ENCODE data around the gene CNPY2.

CNPY2 gene

GRCh38 chr12:56315622-56316473, at the start of gene CNPY2:
CNPY2 (minus strand) TSS chr12:56315988; CDS start chr12:56315217, 771 bp downstream.
- TF ChIP-seq EGR1 (IDR thresholded peaks at IDR 0.05) (no peak; the same call in 1 of the 2 replicates), RAD21 (IDR thresholded peaks at IDR 0.05; ENCODE audit: low read depth) (peak; percentile 55; the same call in 1 of the 2 replicates), CEBPB (IDR thresholded peaks at IDR 0.05) (peak; percentile 19; the same call in 1 of the 2 replicates), FOXM1 (IDR thresholded peaks at IDR 0.05; ENCODE audit: borderline replicate concordance, low read depth) (no peak), ZBTB7A (IDR thresholded peaks at IDR 0.05; ENCODE audit: low read depth) (peak; percentile 61; the same call in 1 of the 2 replicates), TEAD4 (IDR thresholded peaks at IDR 0.05) (0 out of 2 replicates have a peak, but pooled peaks have one; percentile 14), MAX (IDR thresholded peaks at IDR 0.05) (peak; percentile 90), CREB1 (IDR thresholded peaks at IDR 0.05; ENCODE audit: low read depth) (peak; percentile 42; the same call in 1 of the 2 replicates), TCF12 (IDR thresholded peaks at IDR 0.05; ENCODE audit: low read depth) (0 out of 2 replicates have a peak, but pooled peaks have one; percentile 60), REST (IDR thresholded peaks at IDR 0.05; ENCODE audit: low read depth) (no peak), YY1 (IDR thresholded peaks at IDR 0.05; ENCODE audit: low read depth) (peak; percentile 87), NFIC (IDR thresholded peaks at IDR 0.05) (no peak), EP300 (IDR thresholded peaks at IDR 0.05; ENCODE audit: borderline replicate concordance) (peak; percentile 45; the same call in 1 of the 2 replicates), TAF1 (IDR thresholded peaks at IDR 0.05; ENCODE audit: low read depth) (peak; percentile 91)
- TF ChIP-seq, protein P1, sequence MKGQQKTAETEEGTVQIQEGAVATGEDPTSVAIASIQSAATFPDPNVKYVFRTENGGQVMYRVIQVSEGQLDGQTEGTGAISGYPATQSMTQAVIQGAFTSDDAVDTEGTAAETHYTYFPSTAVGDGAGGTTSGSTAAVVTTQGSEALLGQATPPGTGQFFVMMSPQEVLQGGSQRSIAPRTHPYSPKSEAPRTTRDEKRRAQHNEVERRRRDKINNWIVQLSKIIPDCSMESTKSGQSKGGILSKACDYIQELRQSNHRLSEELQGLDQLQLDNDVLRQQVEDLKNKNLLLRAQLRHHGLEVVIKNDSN (IDR thresholded peaks at IDR 0.05), result peak; percentile 95

DNA sequence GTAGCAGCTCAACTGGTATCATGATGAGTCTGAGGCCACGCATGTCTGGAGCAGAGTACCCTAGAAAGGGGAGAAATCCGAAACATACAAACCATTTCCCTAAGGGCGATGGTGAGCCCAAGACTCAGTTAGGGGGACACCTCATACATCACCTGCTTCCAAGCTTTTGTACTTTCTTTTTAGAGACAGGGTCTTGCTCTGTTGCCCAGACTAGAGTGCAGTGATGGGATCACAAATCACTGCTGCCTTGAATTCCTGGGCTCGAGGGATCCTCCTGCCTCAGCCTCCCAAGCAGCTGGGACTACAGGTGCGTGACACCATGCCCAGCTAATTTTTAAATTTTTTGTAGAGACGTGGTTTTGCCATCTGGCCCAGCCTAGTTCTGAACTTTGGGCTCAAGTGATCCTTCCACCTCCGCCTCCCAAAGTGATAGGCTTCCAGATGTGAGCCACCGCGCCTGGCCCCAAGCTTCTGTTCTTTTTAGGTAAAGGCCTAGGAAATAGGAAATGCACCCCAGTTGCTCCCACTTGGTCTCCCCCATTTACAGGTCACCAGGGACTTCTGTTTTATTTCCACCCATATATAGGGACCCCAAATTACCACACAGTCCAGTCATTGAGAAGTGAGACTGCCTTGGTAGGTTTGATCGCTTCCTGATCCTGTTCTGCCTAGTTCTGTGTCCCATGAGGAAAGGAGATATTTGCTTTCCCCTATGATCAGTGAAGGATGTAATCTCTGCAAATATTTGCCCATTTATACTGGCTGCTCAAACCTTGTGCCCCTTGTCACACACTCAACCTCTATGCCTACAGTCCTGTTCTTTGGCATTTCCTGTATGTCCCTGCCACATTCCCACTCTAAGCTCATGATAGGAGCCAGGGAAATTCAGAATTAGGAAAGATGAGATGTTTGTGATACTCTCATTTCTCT, 46.6 kb upstream of the CNPY2 start, which contains the start of gene APOF:
Gene APOF, minus strand, starts transcription at position 728 of the 930 bp plus-strand sequence. Its CDS starts 112 bp downstream, at position 616.
- no peak for TF ChIP-seq MAX (IDR thresholded peaks at IDR 0.05)

- TF ChIP-seq MAX (IDR thresholded peaks at IDR 0.05), result no peak
- no peak for TF ChIP-seq TAF1 (IDR thresholded peaks at IDR 0.05; ENCODE audit: low read depth)
- TF ChIP-seq TCF12 (IDR thresholded peaks at IDR 0.05; ENCODE audit: low read depth), result no peak
- no peak for TF ChIP-seq ZBTB7A (IDR thresholded peaks at IDR 0.05; ENCODE audit: low read depth)
- no peak for TF ChIP-seq NFIC (IDR thresholded peaks at IDR 0.05)
- no peak for TF ChIP-seq REST (IDR thresholded peaks at IDR 0.05; ENCODE audit: low read depth)
- no peak for TF ChIP-seq EGR1 (IDR thresholded peaks at IDR 0.05)
- TF ChIP-seq CREB1 (IDR thresholded peaks at IDR 0.05; ENCODE audit: low read depth), result no peak
- TF ChIP-seq FOXM1 (IDR thresholded peaks at IDR 0.05; ENCODE audit: borderline replicate concordance, low read depth), result no peak
Observed at GRCh38 chr12:56361487-56362129, 45.8 kb upstream of the CNPY2 start.

GRCh38 chr12:56359851-56360767, 44.3 kb upstream of the CNPY2 start, which contains the start of gene STAT2:
STAT2 (minus strand) TSS chr12:56360107; CDS start chr12:56356571, 3,536 bp downstream.
- TF ChIP-seq, protein P1 (IDR thresholded peaks at IDR 0.05), result peak; percentile 10
- TF ChIP-seq CREB1 (IDR thresholded peaks at IDR 0.05; ENCODE audit: low read depth) (peak; percentile 66), FOXM1 (IDR thresholded peaks at IDR 0.05; ENCODE audit: borderline replicate concordance, low read depth) (no peak), CEBPB (IDR thresholded peaks at IDR 0.05) (no peak), EGR1 (IDR thresholded peaks at IDR 0.05) (peak; percentile 4; the same call in 1 of the 2 replicates), TCF12 (IDR thresholded peaks at IDR 0.05; ENCODE audit: low read depth) (peak; percentile 77), MAX (IDR thresholded peaks at IDR 0.05) (peak; percentile 88), RAD21 (IDR thresholded peaks at IDR 0.05; ENCODE audit: low read depth) (no peak; the same call in 1 of the 2 replicates), EP300 (IDR thresholded peaks at IDR 0.05; ENCODE audit: borderline replicate concordance) (peak; percentile 60), REST (IDR thresholded peaks at IDR 0.05; ENCODE audit: low read depth) (no peak), NFIC (IDR thresholded peaks at IDR 0.05) (no peak; the same call in 1 of the 2 replicates), YY1 (IDR thresholded peaks at IDR 0.05; ENCODE audit: low read depth) (peak; percentile 29), ZBTB7A (IDR thresholded peaks at IDR 0.05; ENCODE audit: low read depth) (peak; percentile 47; the same call in 1 of the 2 replicates), TAF1 (IDR thresholded peaks at IDR 0.05; ENCODE audit: low read depth) (peak; percentile 64), TEAD4 (IDR thresholded peaks at IDR 0.05) (peak; percentile 83)

Data from Ishikawa (cell line).